Activated B cell treated with CpG ODN at 0.5 μM for 24 hours (primary cell): ENCODE measurements around the gene PPARGC1A. TPM values are rescaled to one million over a fixed set of nuclear protein-coding genes. Genes with fewer than 3 reads are reported as not detected.

ENCODE experiments used
- ATAC-seq: fragments of 200-7000 bp; cut with Tn5 transposase; one replicate; pipeline ENCODE4 v1.10.0; 2021; ENCODE audit warnings: low read depth, mild to moderate bottlenecking, moderate library complexity
- CTCF ChIA-PET: fragments of 350-600 bp; sonication (Branson Sonifier 250); formaldehyde crosslinking; loops from one replicate; lab custom pipeline; 2021; ENCODE audit warnings: antibody characterized with exemption; lab: Charles Lee
- POLR2A ChIA-PET: fragments of 350-600 bp; sonication (Branson Sonifier 250); formaldehyde crosslinking; loops from one replicate; lab custom pipeline; 2021; ENCODE audit warnings: antibody characterized with exemption; lab: Charles Lee
- DNase-seq: peaks from one replicate; pipeline ENCODE4 v3.0.0; 2022
- H3K27ac Mint-ChIP-seq: one replicate; pipeline ENCODE4 v1.8.0; 2020; ENCODE audit warnings: mixed read lengths
- H3K27me3 Mint-ChIP-seq: one replicate; pipeline ENCODE4 v1.8.0; 2021; ENCODE audit warnings: mixed read lengths
- H3K36me3 Mint-ChIP-seq: one replicate; pipeline ENCODE4 v1.8.0; 2021; ENCODE audit warnings: low read depth, mixed read lengths
- H3K4me1 Mint-ChIP-seq: one replicate; pipeline ENCODE4 v1.8.0; 2021; ENCODE audit warnings: mixed read lengths
- H3K4me3 Mint-ChIP-seq: one replicate; pipeline ENCODE4 v1.8.0; 2020; ENCODE audit warnings: mild to moderate bottlenecking, mixed read lengths
- H3K9me3 Mint-ChIP-seq: one replicate; pipeline ENCODE4 v1.8.0; 2020; ENCODE audit warnings: mixed read lengths
- CTCF ChIP-seq: fragments of 200-600 bp; IDR thresholded peaks from one replicate; pipeline ENCODE4 v1.8.0; 2022; ENCODE audit warnings: antibody characterized with exemption, mild to moderate bottlenecking
- intact Hi-C: fragments of 100-400 bp; cut with micrococcal nuclease; formaldehyde crosslinking; loops from one replicate; pipeline ENCODE4 v1.15.1; 2024
- total RNA-seq: library from RNA; stranded (reverse); gene quantifications from 2 replicates; pipeline ENCODE4 v1.2.3, GENCODE V29; 2022

Gene PPARGC1A
- total RNA-seq, 1 donor from 2014 or later: not detected

DNA sequence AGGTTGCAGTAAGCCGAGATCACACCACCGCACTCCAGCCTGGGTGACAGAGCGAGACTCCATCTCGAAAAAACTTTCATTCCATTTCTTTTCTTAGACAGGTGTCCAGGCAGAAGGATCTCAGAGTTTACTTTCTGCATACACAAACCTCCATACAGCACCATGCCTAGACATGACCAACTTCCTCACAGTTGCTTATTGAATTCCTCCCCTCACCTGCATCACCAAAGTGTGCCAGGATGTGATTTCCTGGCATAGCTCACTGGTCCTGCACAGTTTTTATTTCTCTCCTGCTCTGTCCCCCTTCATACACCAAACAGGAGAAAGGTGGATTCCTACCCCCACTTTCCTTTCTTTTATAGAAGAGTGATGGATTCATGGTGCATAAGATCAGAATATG is 34.7 kb upstream of the PPARGC1A start:
- H3K36me3 Mint-ChIP-seq: no peaks in the 10 kb centered on the region
- ChIA-PET POLR2A (no interaction called here), CTCF (no interaction called here)
- DNase-seq: no peak
- no peak overlapping the region for H3K4me3 Mint-ChIP-seq
- no peaks in the 10 kb centered on the region for H3K9me3 Mint-ChIP-seq
- no peaks in the 10 kb centered on the region for H3K4me1 Mint-ChIP-seq
- no peak overlapping the region for H3K27ac Mint-ChIP-seq
- H3K27me3 Mint-ChIP-seq: no peaks in the 10 kb centered on the region
- no peak for ATAC-seq
- TF ChIP-seq CTCF: no peak
- intact Hi-C loops: no loop called here

GRCh38 chr4:23923840-23924239 is 34.0 kb upstream of the PPARGC1A start:
- H3K4me1 Mint-ChIP-seq: no peaks in the 10 kb centered on the region
- no peak overlapping the region for H3K4me3 Mint-ChIP-seq
- no peak for TF ChIP-seq CTCF
- POLR2A ChIA-PET: no interaction called here
- H3K9me3 Mint-ChIP-seq: no peaks in the 10 kb centered on the region
- no peak overlapping the region for H3K27ac Mint-ChIP-seq
- CTCF ChIA-PET: no interaction called here
- intact Hi-C loops: no loop called here
- H3K36me3 Mint-ChIP-seq: no peaks in the 10 kb centered on the region
- DNase-seq (no peak), ATAC-seq (no peak)
- H3K27me3 Mint-ChIP-seq: no peaks in the 10 kb centered on the region

DNA sequence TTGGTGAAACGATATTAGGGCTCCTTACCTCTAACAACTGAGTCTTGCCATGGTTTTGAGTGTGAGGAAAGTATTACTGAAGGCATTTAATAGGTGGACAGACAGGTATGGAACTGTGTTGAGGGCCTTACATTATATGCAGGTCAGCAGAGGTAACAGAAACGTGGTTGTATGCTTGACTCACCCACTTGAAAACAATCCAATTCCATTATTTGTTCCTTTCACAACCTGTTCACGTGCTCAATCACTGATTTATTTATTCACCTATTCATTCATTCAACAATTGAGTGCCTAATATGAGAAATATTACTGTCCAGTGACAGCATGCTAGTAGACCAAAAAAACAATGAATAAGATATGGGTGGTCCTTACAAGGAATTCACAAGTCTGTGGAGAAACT is 33.3 kb upstream of the PPARGC1A start:
- no peaks in the 10 kb centered on the region for H3K27me3 Mint-ChIP-seq
- H3K4me3 Mint-ChIP-seq: no peak overlapping the region
- H3K27ac Mint-ChIP-seq: no peak overlapping the region
- no peak for TF ChIP-seq CTCF
- ChIA-PET CTCF (no interaction called here), POLR2A (no interaction called here)
- no peaks in the 10 kb centered on the region for H3K36me3 Mint-ChIP-seq
- DNase-seq: no peak
- H3K4me1 Mint-ChIP-seq: no peaks in the 10 kb centered on the region
- intact Hi-C loops: no loop called here
- ATAC-seq: no peak
- no peaks in the 10 kb centered on the region for H3K9me3 Mint-ChIP-seq

- Mint-ChIP-seq H3K9me3 (no peaks in the 10 kb centered on the region), H3K27ac (no peak overlapping the region), H3K4me1 (no peaks in the 10 kb centered on the region), H3K4me3 (no peak overlapping the region), H3K27me3 (no peaks in the 10 kb centered on the region), H3K36me3 (no peaks in the 10 kb centered on the region)
- ChIA-PET POLR2A (no interaction called here), CTCF (no interaction called here)
- DNase-seq (no peak), ATAC-seq (no peak)
- intact Hi-C loops: no loop called here
- TF ChIP-seq CTCF: no peak
Measured at GRCh38 chr4:23922541-23923111, 32.8 kb upstream of the PPARGC1A start.

DNA sequence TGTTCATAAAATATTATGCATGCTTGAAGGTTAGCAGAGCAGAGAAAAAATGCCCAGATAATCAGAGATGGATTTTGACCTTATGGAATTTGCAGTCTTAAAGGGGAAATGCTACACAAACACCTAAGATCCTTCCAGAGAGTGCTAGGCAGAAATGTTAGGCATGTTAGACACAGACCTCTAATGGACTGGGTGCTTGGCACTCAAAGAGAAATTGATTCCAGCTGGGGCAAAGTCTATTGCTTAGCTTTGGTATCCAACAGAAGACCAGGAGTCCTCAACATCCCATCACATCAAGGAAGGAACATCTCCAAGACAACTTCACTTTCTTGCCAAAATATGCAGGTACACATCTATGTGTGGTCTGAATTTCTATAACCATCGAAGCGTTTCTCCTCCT is 32.2 kb upstream of the PPARGC1A start:
- Mint-ChIP-seq H3K27me3 (no peaks in the 10 kb centered on the region), H3K4me1 (no peaks in the 10 kb centered on the region), H3K36me3 (no peaks in the 10 kb centered on the region), H3K27ac (no peak overlapping the region), H3K4me3 (no peak overlapping the region), H3K9me3 (no peaks in the 10 kb centered on the region)
- intact Hi-C loops: no loop called here
- POLR2A ChIA-PET: no interaction called here
- CTCF ChIA-PET: no interaction called here
- ATAC-seq (no peak), DNase-seq (no peak)
- no peak for TF ChIP-seq CTCF
